ENCODE data around the gene BLOC1S5.

The BLOC1S5 gene

DNA sequence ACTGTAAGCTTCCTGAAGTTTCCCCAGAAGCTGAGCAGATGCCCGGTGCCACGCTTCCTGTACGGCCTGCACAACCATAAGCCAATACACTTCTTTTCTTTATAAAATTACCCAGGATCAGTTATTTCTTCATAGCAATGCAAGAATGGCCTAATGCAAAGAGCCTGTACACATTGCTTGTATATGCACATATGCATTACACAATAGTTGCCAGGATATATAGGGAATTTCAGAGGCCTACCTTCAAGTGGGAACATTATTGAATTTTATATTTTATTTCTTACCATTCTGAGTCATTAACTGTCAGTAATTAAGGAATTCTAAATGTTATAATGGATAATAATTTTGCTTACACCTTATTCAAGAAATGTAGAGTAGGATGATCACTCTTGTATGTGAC, 93.6 kb downstream of the BLOC1S5 start:
- H4K8ac ChIP-seq (ENCODE audit: low read length): no peak overlapping the region
- H3K4me1 ChIP-seq (ENCODE audit: control insufficient read depth, insufficient read depth, low read depth, low read length): peaks cover 5% of the 10 kb centered on the region
- no peaks in the 10 kb centered on the region for H3K36me3 ChIP-seq (ENCODE audit: control insufficient read depth in 1 of 2, insufficient read depth in 2 of 2, low read depth in 1 of 2, low read length in 2 of 2)
- no peak overlapping the region for H3K4me2 ChIP-seq (ENCODE audit: low read length, poor library complexity, severe bottlenecking)
- H3K18ac ChIP-seq (ENCODE audit: low read depth in 1 of 2, low read length in 2 of 2): no peak overlapping the region
- no peak overlapping the region for H2BK5ac ChIP-seq (ENCODE audit: low read depth, low read length, poor library complexity, severe bottlenecking)
- no peak for DNase-seq
- H2BK15ac ChIP-seq (ENCODE audit: low read depth, poor library complexity, severe bottlenecking): no peak overlapping the region
- 100% methylated on average over 3 of the region's 3 CpGs for WGBS
- H3K79me1 ChIP-seq (replicated peaks; ENCODE audit: low read length, poor library complexity, severe bottlenecking): no peaks in the 10 kb centered on the region
- no peak overlapping the region for H3K23ac ChIP-seq (ENCODE audit: low read length in 2 of 2)
- no peak overlapping the region for H2AK5ac ChIP-seq (ENCODE audit: low read length, severe bottlenecking)
- no peak overlapping the region for H3K27ac ChIP-seq (ENCODE audit: low read length, poor library complexity, severe bottlenecking)
- no peak overlapping the region for H3K14ac ChIP-seq (ENCODE audit: low read length in 2 of 2)
- no peak overlapping the region for H3K4me3 ChIP-seq (ENCODE audit: insufficient read depth in 1 of 2, low read depth in 1 of 2, low read length in 2 of 2)
- no peak overlapping the region for H3K9ac ChIP-seq (ENCODE audit: low read length)
- H3K27me3 ChIP-seq (ENCODE audit: control insufficient read depth in 1 of 2, insufficient read depth in 1 of 2, low read length in 2 of 2): no peaks in the 10 kb centered on the region
- no peak overlapping the region for H2BK12ac ChIP-seq (ENCODE audit: low read length in 2 of 2)
- H4K91ac ChIP-seq (ENCODE audit: low read length): no peak overlapping the region
- H3K9me3 ChIP-seq (ENCODE audit: control insufficient read depth, low read length): peaks cover 10% of the 10 kb centered on the region
- no peak overlapping the region for H2AFZ ChIP-seq (ENCODE audit: low read depth, low read length)
- H2BK120ac ChIP-seq (ENCODE audit: low read depth, low read length): no peak overlapping the region
- H3K4ac ChIP-seq (ENCODE audit: low read depth in 1 of 2, low read length in 2 of 2): no peak overlapping the region

Data from mesenchymal stem cell (in vitro differentiated cells and primary cell).